ENCODE results near the gene SORCS1.

- TF ChIP-seq POLR2AphosphoS5 (IDR thresholded peaks at IDR 0.05; ENCODE audit: borderline replicate concordance, low read depth, low read length) (no peak), FOXP2 (optimal IDR thresholded peaks at IDR 0.05; ENCODE audit: control extremely low read depth, extremely low read length, insufficient read depth) (no peak), EZH2 (IDR thresholded peaks at IDR 0.05) (no peak)
Measured at GRCh38 chr10:107059872-107060271, 104.6 kb downstream of the SORCS1 start.
